DOHH2 (cell line): ENCODE results near the gene TNFSF10.

Experiments
- CTCF ChIP-seq: fragments of 200-600 bp; sonication (generic); IDR thresholded peaks from one replicate; pipeline ENCODE4 v1.5.1; 2014; ENCODE audit warnings: antibody characterized with exemption, mild to moderate bottlenecking, low read depth, low read length; ENCODE audit not compliant: poor library complexity, severe bottlenecking
- EZH2phosphoT487 ChIP-seq: fragments of 200-600 bp; sonication (generic); IDR thresholded peaks from 2 replicates; pipeline ENCODE4 v1.6.1; 2017; ENCODE audit warnings: borderline replicate concordance, mild to moderate bottlenecking, antibody characterized with exemption, low read length, moderate library complexity, mixed read lengths

GRCh38 chr3:172560026-172560425, 36.8 kb upstream of the TNFSF10 start:
- no peak for TF ChIP-seq CTCF
- TF ChIP-seq EZH2phosphoT487: no peak
